AG04450 (cell line): Measurements from ENCODE around the gene RIC8A. TPM values are rescaled to one million over a fixed set of nuclear protein-coding genes. Genes with fewer than 3 reads are reported as not detected.
"Not testable (repeated sequence)": the region's sequence is repeated elsewhere in the genome, so short reads cannot be mapped to it uniquely, and the experiment has no call there.

Experiments used
- CTCF ChIA-PET: fragments of 300-600, 350-600 bp; formaldehyde crosslinking; extraction: SDS; loops from one replicate; lab custom pipeline; 2022; ENCODE audit warnings: antibody characterized with exemption, inconsistent platforms; lab: Charles Lee
- POLR2A ChIA-PET: fragments of 350-600 bp; formaldehyde crosslinking; extraction: SDS; loops from one replicate; lab custom pipeline; 2021; ENCODE audit warnings: antibody characterized with exemption, inconsistent platforms; lab: Yijun Ruan, JAX
- DNase-seq: peaks from one replicate; pipeline ENCODE4 v3.0.0-alpha.2; 2011; ENCODE audit warnings: low read depth, low spot score
- H3K27ac ChIP-seq: one replicate; pipeline ENCODE4 v1.5.1; 2012; ENCODE audit warnings: low read depth, low read length, control low read depth
- H3K27me3 ChIP-seq: one replicate; pipeline ENCODE4 v1.6.0; 2012; ENCODE audit warnings: low read length; ENCODE audit not compliant: control insufficient read depth, insufficient read depth
- H3K4me3 ChIP-seq: 2 replicates; pipeline ENCODE4 v1.5.1; 2011; ENCODE audit warnings: mild to moderate bottlenecking, low read depth, low read length, control low read depth
- H3K9me3 ChIP-seq: 2 replicates; pipeline ENCODE4 v1.5.1; 2012; ENCODE audit warnings: low read length; ENCODE audit not compliant: control insufficient read depth, insufficient read depth
- polyA minus RNA-seq: library from RNA; depleted of rRNA, polyadenylated mRNA; stranded (reverse); fragments of >200 nt; gene quantifications from 2 replicates; pipeline ENCODE4 v1.2.3, GENCODE V29; 2011; rRNA and poly(A)+ RNA removed
- polyA plus RNA-seq: library from polyadenylated mRNA; depleted of rRNA; stranded (reverse); fragments of >200 nt; gene quantifications from 2 replicates; pipeline ENCODE4 v1.2.3, GENCODE V29; 2011; rRNA removed
- TF ChIP-seq, protein P1 (sequence below): IDR thresholded peaks from 2 replicates; pipeline ENCODE4 v1.5.1; 2011; ENCODE audit warnings: low read depth, low read length, control low read depth, inconsistent platforms

Gene RIC8A
- polyA plus RNA-seq (118 and 153 TPM in 2 replicates), polyA minus RNA-seq (169 and 266 TPM in 2 replicates)

DNA sequence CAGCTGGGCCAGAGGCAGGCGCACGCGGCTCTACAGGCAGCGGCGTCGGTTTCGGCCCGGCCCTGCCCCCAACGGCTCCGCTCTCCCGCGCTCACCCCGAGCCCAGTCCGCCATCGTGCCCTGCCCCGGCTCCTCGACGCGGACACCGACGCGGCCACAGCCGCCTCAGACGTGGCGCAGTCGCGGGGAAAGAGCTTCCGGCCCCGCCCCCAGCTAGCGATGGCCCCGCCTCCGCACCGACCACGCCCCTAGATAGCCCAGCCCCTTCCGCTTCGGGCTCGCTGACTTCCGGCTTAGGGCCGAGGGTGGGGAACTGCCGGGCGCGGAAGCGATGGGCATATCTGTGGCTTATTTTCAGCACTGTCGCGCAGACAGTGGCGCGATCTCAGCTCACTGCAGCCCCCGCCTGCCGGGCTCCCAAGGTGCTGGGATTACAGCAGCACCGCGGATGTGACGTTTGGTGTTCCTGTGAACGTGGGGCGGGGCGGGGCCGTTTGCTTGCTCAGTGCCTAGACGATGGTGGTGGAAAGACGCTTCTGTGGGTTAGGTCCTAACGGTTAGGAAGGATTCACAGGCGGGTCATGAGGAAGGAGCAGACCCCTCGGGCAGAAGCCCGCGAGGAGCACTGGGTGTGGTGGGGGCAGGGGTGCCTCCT is at the start of gene RIC8A, which contains the start of gene BET1L:
RIC8A (plus strand) TSS at position 501 of the 655 bp plus-strand sequence. CDS start 1,147 bp downstream, outside the sequence.
BET1L (minus strand) TSS at position 192 of the 655 bp plus-strand sequence; CDS start at position 114, 78 bp downstream.
- H3K4me3 ChIP-seq = peak within 1 kb of the TSS; percentile 98
- peak within 1 kb of the TSS; percentile 99 for H3K27ac ChIP-seq
- POLR2A ChIA-PET = interaction anchor here (0.6 to 2.0 kb wide), 10 partner anchors 9 to 328 kb away, joined by 3 to 10 read pairs (median 3); partner anchors contain the start of genes HRAS, PSMD13, PTDSS2 and SIRT3
- DNase-seq = peak; percentile 94
- CTCF ChIA-PET = interaction anchor here (1.0 kb wide), 1 partner anchor 242 kb away, joined by 3 read pairs; no protein-coding TSS in a partner anchor
- no peaks in the 10 kb centered on the region for H3K27me3 ChIP-seq
- H3K9me3 ChIP-seq = no peaks in the 10 kb centered on the region; the same call in 1 of the 2 replicates
- TF ChIP-seq, protein P1, sequence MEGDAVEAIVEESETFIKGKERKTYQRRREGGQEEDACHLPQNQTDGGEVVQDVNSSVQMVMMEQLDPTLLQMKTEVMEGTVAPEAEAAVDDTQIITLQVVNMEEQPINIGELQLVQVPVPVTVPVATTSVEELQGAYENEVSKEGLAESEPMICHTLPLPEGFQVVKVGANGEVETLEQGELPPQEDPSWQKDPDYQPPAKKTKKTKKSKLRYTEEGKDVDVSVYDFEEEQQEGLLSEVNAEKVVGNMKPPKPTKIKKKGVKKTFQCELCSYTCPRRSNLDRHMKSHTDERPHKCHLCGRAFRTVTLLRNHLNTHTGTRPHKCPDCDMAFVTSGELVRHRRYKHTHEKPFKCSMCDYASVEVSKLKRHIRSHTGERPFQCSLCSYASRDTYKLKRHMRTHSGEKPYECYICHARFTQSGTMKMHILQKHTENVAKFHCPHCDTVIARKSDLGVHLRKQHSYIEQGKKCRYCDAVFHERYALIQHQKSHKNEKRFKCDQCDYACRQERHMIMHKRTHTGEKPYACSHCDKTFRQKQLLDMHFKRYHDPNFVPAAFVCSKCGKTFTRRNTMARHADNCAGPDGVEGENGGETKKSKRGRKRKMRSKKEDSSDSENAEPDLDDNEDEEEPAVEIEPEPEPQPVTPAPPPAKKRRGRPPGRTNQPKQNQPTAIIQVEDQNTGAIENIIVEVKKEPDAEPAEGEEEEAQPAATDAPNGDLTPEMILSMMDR = no peak

DNA sequence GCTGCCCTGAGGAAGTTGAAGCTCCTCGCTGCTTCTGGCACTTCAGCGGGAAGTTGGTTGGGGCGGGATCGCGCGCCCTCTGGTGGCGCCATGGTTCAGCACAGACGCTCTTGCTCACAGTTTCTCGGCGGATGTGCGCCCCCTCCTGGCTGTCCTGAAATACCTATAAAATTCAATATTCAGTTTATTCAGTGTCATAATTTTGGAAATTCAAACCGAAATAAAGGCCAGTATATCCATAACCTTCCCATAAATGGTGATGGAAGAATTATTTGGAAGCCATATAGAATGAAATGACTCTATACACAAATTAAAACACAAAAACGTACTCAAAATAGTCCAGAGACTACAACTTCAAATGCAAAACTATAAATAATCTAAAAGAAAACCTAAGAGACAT is 27.3 kb upstream of the RIC8A start:
- POLR2A ChIA-PET, H3K9me3 ChIP-seq, H3K27me3 ChIP-seq, CTCF ChIA-PET, DNase-seq, H3K4me3 ChIP-seq, H3K27ac ChIP-seq: not testable (repeated sequence)
- TF ChIP-seq, protein P1 = peak; percentile 27; the same call in 1 of the 2 replicates

DNA sequence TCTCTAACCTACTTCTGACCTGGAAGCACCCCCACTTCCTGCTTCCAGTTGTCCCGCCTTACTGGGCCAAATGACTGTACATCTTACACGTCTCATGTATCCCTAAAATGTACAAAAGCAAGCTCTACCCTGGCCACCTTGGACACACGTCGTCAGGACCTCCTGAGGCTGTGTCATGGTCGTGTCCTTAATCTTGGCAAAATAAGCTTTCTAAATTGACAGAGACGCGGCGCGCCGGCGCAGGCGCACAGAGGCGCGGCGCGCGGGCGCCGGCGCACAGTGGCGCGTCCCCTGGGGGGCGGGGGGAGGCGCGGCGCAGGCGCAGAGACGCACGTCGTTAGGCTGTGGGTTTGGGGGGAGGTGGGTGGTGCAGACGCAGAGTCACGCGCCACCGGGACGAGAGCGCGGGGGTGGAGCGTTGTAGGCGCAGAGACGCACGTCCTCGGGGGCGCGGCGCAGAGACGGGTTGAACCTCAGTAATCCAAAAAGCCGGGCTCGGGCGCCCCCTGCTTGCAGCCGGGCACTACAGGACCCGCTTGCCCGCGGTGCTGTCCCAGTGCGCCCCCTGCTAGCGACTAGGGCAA is 18.2 kb upstream of the RIC8A start:
- H3K4me3 ChIP-seq, DNase-seq, H3K27ac ChIP-seq, POLR2A ChIA-PET, CTCF ChIA-PET, H3K27me3 ChIP-seq, H3K9me3 ChIP-seq: not testable (repeated sequence)

DNA sequence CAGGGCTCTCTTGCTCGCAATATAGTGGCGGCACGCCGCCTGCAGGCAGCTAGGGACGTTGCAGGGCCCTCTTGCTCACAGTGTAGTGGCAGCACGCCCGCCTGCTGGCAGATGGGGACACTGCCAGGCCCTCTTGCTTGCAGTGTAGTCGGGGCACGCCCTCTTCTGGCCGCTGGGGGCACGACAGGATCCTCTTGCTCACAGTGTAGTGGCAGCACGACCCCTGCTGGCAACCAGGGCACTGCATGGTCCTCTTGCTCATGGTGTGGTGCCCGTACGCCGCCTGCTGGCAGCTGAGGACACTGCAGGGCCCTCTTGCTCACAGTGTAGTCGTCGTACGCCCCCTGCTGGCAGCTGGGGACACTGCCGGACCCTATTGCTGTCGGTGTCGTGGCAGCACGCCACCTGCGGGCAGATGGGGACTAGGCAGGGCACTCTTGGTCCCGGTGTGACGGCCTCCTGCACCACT is 17.6 kb upstream of the RIC8A start:
- H3K27ac ChIP-seq, H3K9me3 ChIP-seq, POLR2A ChIA-PET, DNase-seq, CTCF ChIA-PET, H3K27me3 ChIP-seq, H3K4me3 ChIP-seq: not testable (repeated sequence)
- TF ChIP-seq, protein P1 = peak; percentile 12; the same call in 1 of the 2 replicates

DNA sequence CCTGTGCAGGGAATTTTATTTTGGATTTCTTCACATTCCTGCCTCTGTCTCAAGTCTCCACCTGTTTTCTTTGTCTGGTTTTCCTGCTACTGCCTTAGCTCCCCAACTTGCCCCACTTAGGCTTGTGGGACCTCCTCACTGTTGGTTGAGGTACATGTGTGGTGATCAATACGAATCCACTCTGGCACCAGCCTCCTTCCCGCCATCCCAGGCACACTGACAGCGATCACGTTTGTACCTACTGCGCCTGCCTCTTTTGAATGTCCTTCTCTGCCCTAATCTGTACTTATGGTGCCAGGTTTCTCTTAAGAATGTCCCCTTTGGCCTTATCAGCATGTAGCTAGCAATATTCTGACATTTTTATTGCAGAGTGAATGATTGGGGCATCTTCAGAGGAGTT is 17.0 kb upstream of the RIC8A start:
- H3K27me3 ChIP-seq, CTCF ChIA-PET, DNase-seq, H3K27ac ChIP-seq, POLR2A ChIA-PET, H3K9me3 ChIP-seq, H3K4me3 ChIP-seq: not testable (repeated sequence)
